ENCODE data around the gene HIP1R.

HIP1R gene

DNA sequence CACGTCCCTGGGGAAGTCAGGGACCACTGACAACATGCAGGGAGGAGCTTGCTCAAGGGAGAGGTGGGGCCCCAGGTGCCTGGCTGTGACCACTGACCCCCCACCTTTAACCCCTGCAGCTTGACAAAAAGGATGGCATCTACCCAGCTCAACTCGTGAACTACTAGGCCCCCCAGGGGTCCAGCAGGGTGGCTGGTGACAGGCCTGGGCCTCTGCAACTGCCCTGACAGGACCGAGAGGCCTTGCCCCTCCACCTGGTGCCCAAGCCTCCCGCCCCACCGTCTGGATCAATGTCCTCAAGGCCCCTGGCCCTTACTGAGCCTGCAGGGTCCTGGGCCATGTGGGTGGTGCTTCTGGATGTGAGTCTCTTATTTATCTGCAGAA is 26.3 kb downstream of the HIP1R start:
- Histone ChIP-seq H3K27ac (ENCODE audit: low read depth, low read length) (no peak overlapping the region), H3K36me3 (ENCODE audit: control insufficient read depth, low read length) (peaks cover 31% of the 10 kb centered on the region), H3K9me3 (ENCODE audit: control insufficient read depth, insufficient read depth, low read length) (no peaks in the 10 kb centered on the region), H3F3A (ENCODE audit: control insufficient read depth, insufficient read depth) (no peaks in the 10 kb centered on the region), H3K4me3 (ENCODE audit: low read length) (no peak overlapping the region), H3K79me2 (ENCODE audit: control insufficient read depth, low read length) (no peaks in the 10 kb centered on the region), H3K9me2 (replicated peaks; ENCODE audit: control insufficient read depth, low read length) (no peaks in the 10 kb centered on the region), H3K4me2 (ENCODE audit: low read length) (no peak overlapping the region), H4K20me1 (ENCODE audit: control insufficient read depth, insufficient read depth, low read depth, low read length) (no peaks in the 10 kb centered on the region), H3K27me3 (ENCODE audit: control insufficient read depth, low read length) (no peaks in the 10 kb centered on the region), H3K4me1 (ENCODE audit: control insufficient read depth, low read length) (peaks cover 4% of the 10 kb centered on the region; the same call in 1 of the 2 replicates)
- TF ChIP-seq, protein P1, sequence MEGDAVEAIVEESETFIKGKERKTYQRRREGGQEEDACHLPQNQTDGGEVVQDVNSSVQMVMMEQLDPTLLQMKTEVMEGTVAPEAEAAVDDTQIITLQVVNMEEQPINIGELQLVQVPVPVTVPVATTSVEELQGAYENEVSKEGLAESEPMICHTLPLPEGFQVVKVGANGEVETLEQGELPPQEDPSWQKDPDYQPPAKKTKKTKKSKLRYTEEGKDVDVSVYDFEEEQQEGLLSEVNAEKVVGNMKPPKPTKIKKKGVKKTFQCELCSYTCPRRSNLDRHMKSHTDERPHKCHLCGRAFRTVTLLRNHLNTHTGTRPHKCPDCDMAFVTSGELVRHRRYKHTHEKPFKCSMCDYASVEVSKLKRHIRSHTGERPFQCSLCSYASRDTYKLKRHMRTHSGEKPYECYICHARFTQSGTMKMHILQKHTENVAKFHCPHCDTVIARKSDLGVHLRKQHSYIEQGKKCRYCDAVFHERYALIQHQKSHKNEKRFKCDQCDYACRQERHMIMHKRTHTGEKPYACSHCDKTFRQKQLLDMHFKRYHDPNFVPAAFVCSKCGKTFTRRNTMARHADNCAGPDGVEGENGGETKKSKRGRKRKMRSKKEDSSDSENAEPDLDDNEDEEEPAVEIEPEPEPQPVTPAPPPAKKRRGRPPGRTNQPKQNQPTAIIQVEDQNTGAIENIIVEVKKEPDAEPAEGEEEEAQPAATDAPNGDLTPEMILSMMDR (IDR thresholded peaks at IDR 0.05; ENCODE audit: low read depth, low read length, poor library complexity, severe bottlenecking) = no peak

DNA sequence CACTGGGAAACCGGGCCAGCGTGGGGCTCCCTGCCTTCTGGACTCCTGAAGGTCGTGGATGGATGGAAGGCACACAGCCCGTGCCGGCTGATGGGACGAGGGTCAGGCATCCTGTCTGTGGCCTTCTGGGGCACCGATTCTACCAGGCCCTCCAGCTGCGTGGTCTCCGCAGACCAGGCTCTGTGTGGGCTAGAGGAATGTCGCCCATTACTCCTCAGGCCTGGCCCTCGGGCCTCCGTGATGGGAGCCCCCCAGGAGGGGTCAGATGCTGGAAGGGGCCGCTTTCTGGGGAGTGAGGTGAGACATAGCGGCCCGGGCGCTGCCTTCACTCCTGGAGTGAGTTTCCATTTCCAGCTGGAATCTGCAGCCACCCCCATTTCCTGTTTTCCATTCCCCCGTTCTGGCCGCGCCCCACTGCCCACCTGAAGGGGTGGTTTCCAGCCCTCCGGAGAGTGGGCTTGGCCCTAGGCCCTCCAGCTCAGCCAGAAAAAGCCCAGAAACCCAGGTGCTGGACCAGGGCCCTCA is 26.9 kb downstream of the HIP1R start:
- no peak for TF ChIP-seq EZH2phosphoT487 (IDR thresholded peaks at IDR 0.05; ENCODE audit: borderline replicate concordance, low read length)
- TF ChIP-seq, protein P1 (IDR thresholded peaks at IDR 0.05; ENCODE audit: low read depth, low read length, poor library complexity, severe bottlenecking) = no peak
- Histone ChIP-seq H4K20me1 (ENCODE audit: control insufficient read depth, insufficient read depth, low read depth, low read length) (no peaks in the 10 kb centered on the region), H3K9me2 (replicated peaks; ENCODE audit: control insufficient read depth, low read length) (no peaks in the 10 kb centered on the region), H3K36me3 (ENCODE audit: control insufficient read depth, low read length) (peaks cover 28% of the 10 kb centered on the region), H3K4me3 (ENCODE audit: low read length) (no peak overlapping the region), H3K9me3 (ENCODE audit: control insufficient read depth, insufficient read depth, low read length) (no peaks in the 10 kb centered on the region), H3K79me2 (ENCODE audit: control insufficient read depth, low read length) (no peaks in the 10 kb centered on the region), H3K27ac (ENCODE audit: low read depth, low read length) (no peak overlapping the region), H3K4me1 (ENCODE audit: control insufficient read depth, low read length) (peaks cover 4% of the 10 kb centered on the region; the same call in 1 of the 2 replicates), H3K4me2 (ENCODE audit: low read length) (no peak overlapping the region), H3F3A (ENCODE audit: control insufficient read depth, insufficient read depth) (no peaks in the 10 kb centered on the region), H3K27me3 (ENCODE audit: control insufficient read depth, low read length) (no peaks in the 10 kb centered on the region)

DNA sequence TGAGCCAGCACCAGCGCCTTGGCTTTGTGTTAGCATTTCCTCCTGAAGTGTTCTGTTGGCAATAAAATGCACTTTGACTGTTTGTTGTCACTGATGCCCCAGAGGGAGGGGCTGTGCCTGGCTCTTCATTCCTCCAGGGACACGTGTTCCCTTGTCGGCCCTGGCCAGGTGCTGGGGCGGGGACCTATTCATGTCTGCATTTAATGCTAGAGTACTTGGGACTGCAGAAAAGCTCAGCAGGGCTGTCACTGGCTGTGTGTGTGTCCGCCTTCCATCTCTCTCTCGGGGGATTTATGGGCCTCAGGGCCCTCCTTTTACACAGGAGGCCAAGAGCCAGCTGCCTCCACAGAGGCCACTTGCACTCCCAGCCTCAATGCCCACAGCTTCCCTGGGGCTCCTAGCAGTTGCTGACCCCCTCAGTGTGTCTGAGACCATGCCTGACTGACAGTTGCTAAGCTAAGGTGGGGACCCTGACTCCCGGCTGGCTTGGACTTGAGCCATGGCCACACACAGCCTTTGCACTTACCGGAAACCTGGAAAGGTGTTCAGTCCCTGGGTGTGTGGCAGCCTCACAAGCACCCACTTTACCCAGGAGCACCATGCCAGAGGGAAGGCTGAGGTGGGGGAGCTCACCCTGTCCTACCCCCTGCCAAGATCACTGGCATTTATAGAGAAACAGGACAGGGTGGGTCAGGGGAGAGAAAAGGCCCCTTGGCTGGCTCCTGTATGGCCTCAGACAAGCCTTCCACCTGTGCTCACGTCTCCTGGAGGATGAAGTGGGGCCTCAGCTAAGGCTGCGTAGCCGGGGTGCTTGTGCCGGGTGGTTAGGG is 27.8 kb downstream of the HIP1R start:
- Histone ChIP-seq H3F3A (ENCODE audit: control insufficient read depth, insufficient read depth) (no peaks in the 10 kb centered on the region), H3K79me2 (ENCODE audit: control insufficient read depth, low read length) (no peaks in the 10 kb centered on the region), H3K4me2 (ENCODE audit: low read length) (no peak overlapping the region), H3K9me2 (replicated peaks; ENCODE audit: control insufficient read depth, low read length) (no peaks in the 10 kb centered on the region), H3K4me3 (ENCODE audit: low read length) (no peak overlapping the region), H3K27me3 (ENCODE audit: control insufficient read depth, low read length) (no peaks in the 10 kb centered on the region), H3K27ac (ENCODE audit: low read depth, low read length) (no peak overlapping the region), H4K20me1 (ENCODE audit: control insufficient read depth, insufficient read depth, low read depth, low read length) (no peaks in the 10 kb centered on the region), H3K36me3 (ENCODE audit: control insufficient read depth, low read length) (peaks cover 23% of the 10 kb centered on the region), H3K4me1 (ENCODE audit: control insufficient read depth, low read length) (peaks cover 7% of the 10 kb centered on the region; the same call in 1 of the 2 replicates), H3K9me3 (ENCODE audit: control insufficient read depth, insufficient read depth, low read length) (no peaks in the 10 kb centered on the region)
- TF ChIP-seq EZH2phosphoT487 (IDR thresholded peaks at IDR 0.05; ENCODE audit: borderline replicate concordance, low read length) = no peak
- TF ChIP-seq, protein P1 (IDR thresholded peaks at IDR 0.05; ENCODE audit: low read depth, low read length, poor library complexity, severe bottlenecking) = no peak

Measured in DOHH2 (cell line).